ENCODE results near the gene SKIDA1.
A peak's percentile ranks its signal among the peaks of the same experiment; 100 is the strongest.

SKIDA1 gene

GRCh38 chr10:21515361-21516241 is 9.9 kb downstream of the SKIDA1 start:
- DNase-seq = no peak

DNA sequence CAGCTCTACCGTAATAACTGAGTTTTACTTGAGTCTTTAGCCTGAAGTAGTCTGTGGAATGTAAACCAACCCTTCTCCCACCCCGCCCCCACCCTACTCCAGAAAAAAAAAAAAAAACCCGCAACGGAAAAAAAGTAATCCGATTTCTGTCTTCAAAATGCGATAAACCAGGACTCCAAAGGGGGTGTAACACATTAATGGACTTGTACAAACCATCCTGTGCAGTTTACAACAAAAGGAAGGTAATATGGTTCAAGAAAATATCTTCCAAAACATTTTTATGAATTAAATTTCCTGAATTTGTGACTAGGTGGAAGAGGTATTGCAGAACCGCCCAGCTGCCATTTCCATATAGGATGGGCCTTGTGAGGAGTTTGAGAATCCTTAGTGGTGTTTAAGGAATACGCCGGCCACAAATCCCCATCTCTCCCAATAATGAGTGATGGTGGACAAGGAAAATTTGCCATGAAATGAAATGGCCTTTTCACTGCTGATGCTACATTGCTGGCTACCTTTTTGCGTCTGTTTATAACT is 10.6 kb downstream of the SKIDA1 start:
- peak; percentile 84 for DNase-seq

DNA sequence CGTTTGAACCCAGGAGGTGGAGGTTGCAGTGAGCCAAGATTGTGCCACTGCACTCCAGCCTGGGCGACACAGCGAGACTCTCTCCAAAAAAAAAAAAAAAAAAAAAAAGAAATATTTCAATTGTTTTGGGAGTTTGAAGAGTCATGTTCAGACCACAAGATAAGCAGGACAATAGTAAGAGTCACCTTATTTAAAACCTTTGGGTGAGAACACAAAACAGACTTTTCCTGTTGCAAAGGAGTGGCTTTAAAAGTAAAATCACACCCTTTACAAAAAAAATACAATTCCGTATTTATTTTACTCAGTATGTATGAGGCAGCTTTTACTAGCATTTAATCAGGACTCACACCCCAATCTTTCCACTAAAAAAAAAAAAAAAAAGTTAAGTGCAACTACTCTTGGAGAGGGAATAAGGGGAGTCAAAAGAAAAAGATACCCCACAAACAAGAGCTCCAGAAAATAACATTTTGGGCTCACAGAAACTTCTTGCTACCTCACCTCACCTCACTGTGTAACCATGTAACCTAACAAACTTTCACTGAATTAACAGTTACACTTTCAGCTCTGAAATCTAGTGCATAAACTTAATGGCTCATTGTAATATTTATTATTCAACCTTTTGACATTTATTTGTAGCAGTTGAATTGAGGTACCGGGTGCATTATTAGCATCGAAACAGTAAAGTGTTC is 11.2 kb downstream of the SKIDA1 start:
- no peak for DNase-seq

DNA sequence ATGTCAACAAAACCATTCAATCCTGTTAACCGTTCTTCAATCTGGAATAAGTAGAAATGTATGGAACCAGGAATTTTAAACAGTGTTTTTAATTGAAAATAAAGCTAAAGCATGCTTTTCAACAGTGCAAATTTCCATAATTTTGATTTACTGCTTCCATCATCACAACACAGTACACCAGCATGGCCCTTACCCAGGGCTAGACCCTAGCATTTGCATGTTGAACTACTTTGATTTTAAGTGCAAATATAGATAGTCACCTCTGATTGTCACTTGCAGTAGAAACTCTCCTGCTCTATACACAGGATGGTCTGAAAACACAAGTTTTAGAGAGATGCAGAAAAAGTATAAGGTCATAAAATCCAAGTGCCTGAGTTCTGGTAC is 12.1 kb downstream of the SKIDA1 start:
- DNase-seq = no peak

GRCh38 chr10:21512573-21513404 is 12.7 kb downstream of the SKIDA1 start:
- no peak for DNase-seq

- DNase-seq = no peak
These were observed 13.4 kb downstream of the SKIDA1 start for GRCh38 chr10:21511946-21512572.

- no peak for DNase-seq
These were observed 14.3 kb downstream of the SKIDA1 start for GRCh38 chr10:21511095-21511570.

DNA sequence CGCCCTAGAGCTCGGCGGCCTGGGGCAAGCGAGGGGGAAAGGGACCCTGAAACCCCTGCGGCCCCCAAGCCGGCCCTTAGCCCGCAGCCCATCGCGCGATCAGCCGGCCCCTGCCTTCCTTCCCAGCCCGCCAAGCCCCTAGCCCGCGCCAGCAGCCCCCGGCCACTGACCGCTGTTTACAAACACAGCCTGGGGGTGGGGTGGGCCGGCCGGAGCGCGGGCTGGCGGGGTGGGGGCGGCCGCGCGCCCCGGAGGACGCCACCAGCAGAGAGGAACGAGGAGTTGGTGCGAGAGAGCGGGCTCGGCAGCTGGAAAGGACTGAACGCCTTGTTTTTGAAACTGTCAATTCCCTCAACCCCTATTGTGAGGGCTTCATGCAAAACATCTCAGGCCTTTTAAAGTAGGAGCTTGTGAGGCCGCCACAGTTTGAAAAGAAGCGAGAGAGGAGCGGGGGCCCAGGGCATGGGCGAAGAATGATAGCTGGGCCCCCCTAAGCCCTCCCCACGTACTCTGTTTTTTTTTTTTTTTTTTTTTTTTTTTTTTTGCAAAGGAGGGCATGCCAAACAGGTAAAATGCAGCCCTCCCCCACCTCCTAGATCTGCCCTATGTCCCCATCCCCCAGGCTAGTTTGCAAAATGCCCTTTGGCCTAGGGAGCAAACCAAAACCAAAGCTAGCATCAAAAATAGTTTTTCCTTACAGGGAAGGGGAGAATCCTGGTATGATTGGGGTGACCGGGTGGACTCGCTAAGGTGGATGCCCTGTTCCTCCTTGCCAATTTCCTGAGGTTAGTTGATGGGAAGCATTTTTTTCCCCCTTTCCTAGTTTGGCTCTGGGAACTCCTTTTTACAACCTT is 15.0 kb downstream of the SKIDA1 start:
- DNase-seq = no peak

DNA sequence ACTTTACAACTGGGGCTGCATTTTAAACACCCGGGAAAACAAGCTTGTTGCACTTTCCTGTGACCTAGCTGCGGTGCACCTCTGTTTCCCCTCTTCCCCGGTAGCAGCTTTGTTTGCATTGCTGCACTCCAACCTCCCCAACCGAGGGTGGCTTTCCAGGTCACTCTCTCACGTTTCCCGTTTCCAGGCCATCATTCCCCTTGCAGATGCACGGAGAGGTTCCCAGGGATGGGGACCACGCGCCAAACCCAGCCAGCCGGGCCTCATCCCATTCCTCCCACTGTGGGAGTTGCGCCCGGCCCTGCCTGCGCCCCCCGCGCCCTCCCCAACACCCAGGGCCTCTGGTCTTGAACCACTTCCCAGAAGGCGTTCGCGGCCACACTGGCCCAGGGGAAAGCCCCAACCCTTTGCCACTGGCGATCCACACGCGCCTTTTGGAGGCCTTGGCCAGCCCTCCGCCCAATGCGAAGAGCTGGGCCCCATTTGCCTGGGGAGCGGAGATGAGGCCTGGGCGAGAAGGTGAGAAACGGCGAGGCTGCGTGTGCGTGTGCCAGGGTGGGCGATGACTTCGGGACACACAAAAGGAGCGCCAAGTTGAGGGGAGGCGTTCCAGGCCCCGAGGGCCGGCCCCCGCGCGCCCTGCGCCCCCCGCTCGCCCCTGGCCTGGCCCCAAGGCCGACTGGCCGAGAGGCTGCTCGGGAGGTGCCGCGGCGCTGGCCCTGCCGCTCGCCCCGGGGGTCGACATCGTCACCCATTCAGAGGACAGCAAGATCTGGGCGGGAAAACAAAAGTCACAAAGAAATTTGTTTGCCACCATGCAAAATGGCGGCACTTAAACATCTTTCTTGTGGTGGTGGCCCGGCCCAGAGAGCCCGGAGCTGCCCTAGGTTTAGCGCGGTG is 15.9 kb downstream of the SKIDA1 start:
- DNase-seq = no peak

- peak; percentile 37 for DNase-seq
These were observed 16.7 kb downstream of the SKIDA1 start for GRCh38 chr10:21508706-21509331.

GRCh38 chr10:21507150-21507549 is 18.3 kb downstream of the SKIDA1 start:
- DNase-seq = peak; percentile 41

DNA sequence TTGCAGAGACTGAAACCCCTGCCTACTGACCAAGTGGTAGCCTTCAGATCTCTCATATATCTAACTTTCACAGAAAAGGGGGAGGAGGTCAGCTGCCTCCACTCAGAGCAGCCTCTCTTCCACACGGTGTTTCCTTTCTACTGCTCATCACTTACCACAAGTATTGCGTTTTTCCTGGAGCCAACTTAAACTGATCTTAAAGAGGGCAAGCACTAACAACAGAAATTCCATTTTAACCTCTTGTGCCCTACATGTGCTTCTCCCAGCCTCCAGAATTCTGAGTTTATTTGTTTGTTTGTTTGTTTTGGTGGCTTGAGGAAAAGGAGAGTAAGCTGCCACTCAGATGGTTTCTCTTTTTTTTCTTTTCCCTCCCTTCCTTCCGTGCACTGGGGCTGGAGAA is 19.1 kb downstream of the SKIDA1 start:
- DNase-seq = peak; percentile 32

DNA sequence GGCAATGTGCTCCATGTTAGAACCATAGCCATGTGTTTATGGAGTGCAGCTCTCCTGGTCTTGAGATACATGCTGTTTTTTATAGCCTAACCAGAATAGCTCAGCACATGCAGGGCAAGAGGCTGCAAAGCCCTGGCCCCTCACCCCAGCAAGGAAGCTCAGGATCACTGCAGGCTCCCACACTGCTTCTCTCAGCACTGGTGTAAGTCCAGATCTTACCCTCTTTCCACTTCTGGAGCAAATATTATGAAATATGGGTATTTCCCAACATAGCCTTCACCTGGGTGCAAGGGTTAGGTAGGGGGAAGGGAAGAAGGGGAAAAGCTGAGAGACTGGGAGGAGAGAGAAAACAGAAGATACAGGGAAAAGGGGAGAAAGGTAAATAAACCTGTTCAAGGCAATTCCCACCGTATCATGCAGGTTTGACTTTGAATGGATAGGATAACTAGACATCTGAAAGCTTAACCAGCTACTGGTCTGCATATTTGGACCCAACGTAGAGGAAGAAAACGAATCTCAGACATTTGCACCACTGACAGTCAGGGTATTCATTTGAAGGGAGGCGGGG is 19.7 kb downstream of the SKIDA1 start:
- DNase-seq = peak; percentile 69

DNA sequence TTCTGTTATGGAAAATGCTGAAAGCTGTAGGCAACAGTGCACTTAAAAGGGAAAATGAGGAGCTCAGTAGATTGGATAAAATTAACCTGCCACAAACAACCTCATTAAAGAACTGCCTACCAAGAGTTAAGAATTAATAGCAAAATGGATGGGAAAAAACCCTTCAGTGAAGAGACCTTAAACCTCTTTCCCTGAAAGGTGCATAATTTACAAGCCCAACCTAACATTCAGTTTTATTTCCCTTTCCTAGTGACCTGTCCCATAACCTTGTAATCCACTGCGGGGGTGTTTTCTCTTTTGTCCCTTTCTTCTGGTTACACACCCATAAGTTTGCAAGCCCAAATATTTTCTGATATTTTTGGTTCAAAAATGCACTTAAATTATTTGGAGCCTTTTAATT is 21.9 kb downstream of the SKIDA1 start:
- DNase-seq = no peak

- peak; percentile 40 for DNase-seq
These were observed 23.1 kb downstream of the SKIDA1 start for GRCh38 chr10:21502348-21502740.

DNA sequence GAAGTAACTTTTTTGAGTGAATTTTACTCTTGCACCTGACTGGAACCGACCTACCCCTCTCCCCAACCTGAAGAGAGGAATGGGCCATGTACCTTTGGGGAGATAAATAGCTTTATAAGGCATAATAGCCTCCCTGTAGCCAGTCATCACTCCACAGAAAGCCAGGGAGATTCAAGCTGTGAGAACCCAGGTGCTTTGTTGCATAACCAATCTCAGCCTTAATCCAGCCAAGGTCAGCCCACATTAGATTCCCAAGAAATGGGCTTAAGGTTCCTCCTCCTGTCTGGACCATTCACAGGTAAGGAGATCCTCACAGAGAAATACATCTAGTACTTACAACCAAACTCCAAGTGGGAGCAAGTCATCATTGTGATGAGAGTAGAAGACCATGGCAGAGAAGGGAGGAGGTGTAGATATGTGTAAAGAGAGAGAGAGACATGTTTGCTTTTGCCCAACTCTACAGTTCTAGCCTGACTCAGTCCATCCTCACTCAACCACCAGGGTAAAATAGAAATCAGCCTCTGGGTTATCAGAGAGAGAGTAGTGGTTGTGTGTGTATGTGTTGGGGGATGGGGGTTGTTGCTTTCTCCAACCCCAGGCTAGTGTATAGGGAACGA is 23.6 kb downstream of the SKIDA1 start:
- DNase-seq = peak; percentile 21

DNA sequence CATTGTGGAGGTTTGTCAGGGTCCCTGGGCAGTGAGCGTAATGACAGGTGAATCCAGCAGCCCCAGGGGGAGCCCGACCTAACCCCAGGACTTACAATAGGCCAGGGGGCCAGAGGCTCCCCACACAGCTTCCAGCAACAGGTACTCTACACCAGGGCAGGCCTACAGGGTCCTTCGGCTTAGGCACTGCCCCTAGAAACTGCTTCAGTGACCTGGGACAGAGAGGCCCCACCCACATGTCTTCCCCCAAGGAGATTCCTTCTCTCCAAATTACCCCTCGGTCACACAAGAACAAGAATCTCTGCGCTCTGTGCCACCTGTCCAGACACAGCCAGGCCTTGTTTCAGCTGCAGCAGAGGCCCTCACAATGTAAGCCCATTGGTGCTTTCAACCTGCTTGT is 24.4 kb downstream of the SKIDA1 start:
- no peak for DNase-seq

- no peak for DNase-seq
These were observed 24.9 kb downstream of the SKIDA1 start for GRCh38 chr10:21500578-21500910.
